Mucosa of descending colon (tissue), 3 donors: ENCODE measurements around the gene PRPS1. TPM values are rescaled to one million over a fixed set of nuclear protein-coding genes. Genes with fewer than 3 reads are reported as not detected.

Experiments
- ATAC-seq: fragments of 200-7000 bp; cut with Tn5 transposase; one replicate; pipeline ENCODE4 v1.9.1; 2020; ENCODE audit warnings: mild to moderate bottlenecking, moderate library complexity
- DNase-seq, 3 donors: peaks; one replicate each; pipeline ENCODE4 v3.0.0-alpha.2; 2020
- H3K36me3 ChIP-seq: fragments of 200-600 bp; one replicate; pipeline ENCODE4 v1.8.0; 2021; ENCODE audit warnings: low read depth, mild to moderate bottlenecking
- H3K4me1 ChIP-seq: fragments of 200-600 bp; one replicate; pipeline ENCODE4 v1.8.0; 2021; ENCODE audit warnings: low read depth, mild to moderate bottlenecking
- H3K4me3 ChIP-seq: fragments of 200-600 bp; one replicate; pipeline ENCODE4 v1.8.0; 2021; ENCODE audit warnings: mild to moderate bottlenecking
- H3K9me3 ChIP-seq: fragments of 200-600 bp; one replicate; pipeline ENCODE4 v1.8.0; 2021; ENCODE audit warnings: mild to moderate bottlenecking
- CTCF ChIP-seq: fragments of 200-600 bp; IDR thresholded peaks from one replicate; pipeline ENCODE4 v1.8.0; 2022; ENCODE audit warnings: antibody characterized with exemption, mild to moderate bottlenecking
- intact Hi-C, 2 donors: fragments of 100-400 bp; cut with DNase I in 1 of 2; cut with micrococcal nuclease in 1 of 2; formaldehyde crosslinking; loops; one replicate each; pipeline versions ENCODE4 v1.11.0 to v1.11.1; 2022; cut with DNase I, micrococcal nuclease
- total RNA-seq, 3 donors: library from RNA; stranded (reverse); fragmentation: NEBNext Ultra II Directional in 2 of 3; extraction: Animal tissue kit (Norgen Biotek cat#: 25700) in 2 of 3; gene quantifications; one replicate each; pipeline versions ENCODE4 v1.2.1 to v1.2.4, GENCODE V29; 2021 to 2023
- donor health status: DM: no; HTN: no; CAD: no; lungs with moderate emphysema.
- donor health status: DM: no; HTN: no; CAD: no.
- donor health status: DM: no; HTN: yes; CAD: no.

Gene PRPS1
- total RNA-seq, 3 donors from 2014 or later: 10.5 to 18.0 (median 16.2) TPM

DNA sequence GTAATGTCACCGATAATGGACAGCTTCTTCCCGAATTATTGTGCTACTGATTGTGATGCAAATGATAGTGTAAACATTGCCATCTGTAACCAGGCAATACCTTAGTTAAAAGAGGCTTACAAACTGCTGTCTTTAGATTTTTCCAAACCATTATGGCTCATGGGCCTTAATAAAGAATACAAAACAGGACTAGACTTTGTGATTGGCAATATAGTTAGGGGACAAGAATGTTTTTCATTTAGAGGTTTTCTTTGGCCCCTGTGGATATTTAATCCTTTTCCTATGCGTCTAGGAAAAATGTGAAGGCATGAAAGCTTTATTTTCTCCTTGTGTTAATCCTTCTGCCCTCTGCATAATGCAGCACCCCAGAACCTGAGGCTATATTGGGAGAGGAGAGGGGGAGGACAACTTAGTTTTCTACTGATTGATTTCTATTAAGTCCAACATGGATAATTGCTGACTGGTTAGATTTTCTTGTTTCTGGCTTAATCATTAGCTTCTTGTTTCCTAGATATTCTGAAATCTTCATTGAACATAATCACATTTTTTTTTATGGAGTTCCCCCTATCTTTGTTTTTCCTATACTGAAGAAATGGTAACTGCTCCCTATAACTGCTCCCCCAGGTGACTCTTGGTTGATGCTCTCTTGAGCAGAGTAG lies 1.9 kb downstream of the PRPS1 start:
- Histone ChIP-seq H3K4me1 (no peaks in the 10 kb centered on the region), H3K4me3 (no peak overlapping the region), H3K9me3 (no peaks in the 10 kb centered on the region), H3K36me3 (no peaks in the 10 kb centered on the region)
- no peak for TF ChIP-seq CTCF
- no peak for DNase-seq
- ATAC-seq: no peak
- intact Hi-C loops: no loop called here

DNA sequence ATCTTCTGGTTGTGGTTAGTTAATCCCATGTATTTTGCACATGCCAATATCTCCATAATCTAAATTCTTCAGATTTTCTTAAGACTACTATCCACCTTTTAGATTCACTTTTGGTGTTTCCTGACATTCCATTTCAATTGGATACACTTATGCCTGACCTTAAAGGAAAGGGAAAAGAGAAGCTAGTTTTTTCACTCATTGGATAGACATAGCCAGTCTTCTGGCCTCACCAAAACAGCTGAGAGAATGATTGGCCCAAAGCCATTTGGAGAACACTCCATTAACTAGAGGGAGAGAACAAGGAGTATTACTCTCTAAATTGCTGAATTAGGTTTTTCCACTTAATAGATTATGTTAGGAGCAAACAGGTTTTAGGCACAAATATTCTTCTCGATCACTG lies 4.0 kb downstream of the PRPS1 start:
- intact Hi-C loops: no loop called here
- DNase-seq (no peak), ATAC-seq (no peak)
- Histone ChIP-seq H3K36me3 (no peaks in the 10 kb centered on the region), H3K9me3 (no peaks in the 10 kb centered on the region), H3K4me1 (no peaks in the 10 kb centered on the region), H3K4me3 (no peak overlapping the region)
- no peak for TF ChIP-seq CTCF

DNA sequence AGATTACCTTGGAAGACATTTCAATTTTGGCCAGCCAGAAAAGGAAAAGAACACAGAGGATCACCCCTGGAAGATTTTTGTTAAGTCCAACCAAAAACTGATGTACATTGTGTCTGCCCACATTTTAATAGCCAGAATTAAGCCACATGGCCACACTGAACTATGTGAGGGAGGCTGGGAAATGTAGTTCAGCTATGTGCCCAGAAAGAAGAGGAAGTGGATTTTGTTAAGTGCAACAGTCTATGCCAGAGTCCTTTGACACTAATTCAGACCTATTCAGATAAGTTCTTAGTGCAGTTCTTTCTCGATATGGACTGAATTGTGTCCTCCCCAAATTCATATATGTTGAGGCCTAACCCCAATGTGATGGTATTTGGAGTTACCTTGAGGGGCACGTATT lies 18.4 kb downstream of the PRPS1 start:
- Histone ChIP-seq H3K4me1 (no peaks in the 10 kb centered on the region), H3K9me3 (no peaks in the 10 kb centered on the region), H3K36me3 (no peaks in the 10 kb centered on the region), H3K4me3 (no peak overlapping the region)
- ATAC-seq (no peak), DNase-seq (no peak)
- intact Hi-C loops: no loop called here
- TF ChIP-seq CTCF: no peak

GRCh38 chrX:107648332-107648731 lies 20.0 kb downstream of the PRPS1 start:
- Histone ChIP-seq H3K9me3 (no peaks in the 10 kb centered on the region), H3K4me3 (no peak overlapping the region), H3K36me3 (no peaks in the 10 kb centered on the region), H3K4me1 (no peaks in the 10 kb centered on the region)
- DNase-seq (no peak), ATAC-seq (no peak)
- no peak for TF ChIP-seq CTCF
- intact Hi-C loops: no loop called here

DNA sequence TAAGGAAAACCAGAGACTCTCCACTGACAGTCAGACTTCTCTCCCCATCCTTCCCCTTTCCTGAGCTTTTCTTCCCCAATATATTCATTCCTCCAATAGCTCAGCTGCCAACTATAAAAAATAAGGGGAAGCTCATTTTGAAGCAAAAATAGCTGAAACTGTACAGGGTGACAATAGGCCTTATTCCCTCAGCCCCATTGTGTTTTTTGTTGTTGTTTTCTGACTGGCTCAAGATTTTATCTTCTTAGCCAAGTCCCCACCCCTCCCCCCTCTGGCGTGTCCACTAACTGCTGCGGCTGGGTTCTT lies 26.2 kb downstream of the PRPS1 start:
- no peak for DNase-seq
- no peak for ATAC-seq

More for the DNA sequence above, 26.2 kb downstream of the PRPS1 start:
- TF ChIP-seq CTCF: no peak
- Histone ChIP-seq H3K4me3 (no peak overlapping the region), H3K9me3 (no peaks in the 10 kb centered on the region), H3K36me3 (no peaks in the 10 kb centered on the region), H3K4me1 (no peaks in the 10 kb centered on the region)
- intact Hi-C loops: no loop called here
